NCI-H2081 (cell line): ENCODE results near the gene FOXD4L3.
"Not testable (repeated sequence)": the region's sequence is repeated elsewhere in the genome, so short reads cannot be mapped to it uniquely, and the experiment has no call there.

ENCODE experiments used
- DNase-seq, 2 experiments: peaks; one replicate each; lab custom pipeline; 2025; lab: John Stamatoyannopoulos, UW

The FOXD4L3 gene

GRCh38 chr9:68302567-68302966 lies at the start of gene FOXD4L3:
TSS of gene FOXD4L3 (plus strand) at chr9:68302867. CDS start at chr9:68302952, 85 bp downstream.
- DNase-seq = not testable (repeated sequence)

- DNase-seq = not testable (repeated sequence)
These were observed 21.6 kb upstream of the FOXD4L3 start for GRCh38 chr9:68281041-68281440.

GRCh38 chr9:68303771-68304170 lies 1.1 kb downstream of the FOXD4L3 start:
- not testable (repeated sequence) for DNase-seq

GRCh38 chr9:68304212-68304611 lies 1.5 kb downstream of the FOXD4L3 start:
- not testable (repeated sequence) for DNase-seq

GRCh38 chr9:68304777-68305176 lies 2.1 kb downstream of the FOXD4L3 start:
- not testable (repeated sequence) for DNase-seq

- not testable (repeated sequence) for DNase-seq
These were observed 3.1 kb downstream of the FOXD4L3 start for GRCh38 chr9:68305680-68306285.

- DNase-seq = not testable (repeated sequence)
These were observed 3.8 kb downstream of the FOXD4L3 start for GRCh38 chr9:68306391-68306964.

GRCh38 chr9:68307127-68307526 lies 4.5 kb downstream of the FOXD4L3 start:
- not testable (repeated sequence) for DNase-seq

GRCh38 chr9:68307654-68308053 lies 5.0 kb downstream of the FOXD4L3 start:
- not testable (repeated sequence) for DNase-seq

- not testable (repeated sequence) for DNase-seq
These were observed 8.5 kb downstream of the FOXD4L3 start for GRCh38 chr9:68311208-68311607.

- not testable (repeated sequence) for DNase-seq
These were observed 15.5 kb downstream of the FOXD4L3 start for GRCh38 chr9:68318209-68318608.

- not testable (repeated sequence) for DNase-seq
These were observed 21.1 kb downstream of the FOXD4L3 start for GRCh38 chr9:68323749-68324148.

- not testable (repeated sequence) for DNase-seq
These were observed 21.9 kb downstream of the FOXD4L3 start for GRCh38 chr9:68324518-68324917.

GRCh38 chr9:68329106-68329505 lies 26.4 kb downstream of the FOXD4L3 start:
- DNase-seq = not testable (repeated sequence)

- not testable (repeated sequence) for DNase-seq
These were observed 28.0 kb downstream of the FOXD4L3 start for GRCh38 chr9:68330531-68331173.

GRCh38 chr9:68332122-68332521 lies 29.5 kb downstream of the FOXD4L3 start:
- DNase-seq = not testable (repeated sequence)

- DNase-seq = not testable (repeated sequence)
These were observed 33.3 kb downstream of the FOXD4L3 start for GRCh38 chr9:68335935-68336334.

- not testable (repeated sequence) for DNase-seq
These were observed 34.1 kb downstream of the FOXD4L3 start for GRCh38 chr9:68336639-68337339.

- not testable (repeated sequence) for DNase-seq
These were observed 35.3 kb downstream of the FOXD4L3 start for GRCh38 chr9:68338000-68338399.

- DNase-seq = not testable (repeated sequence)
These were observed 39.8 kb downstream of the FOXD4L3 start for GRCh38 chr9:68342265-68343025.

- DNase-seq = not testable (repeated sequence)
These were observed 40.6 kb downstream of the FOXD4L3 start for GRCh38 chr9:68343242-68343641.

GRCh38 chr9:68343992-68344391 lies 41.3 kb downstream of the FOXD4L3 start:
- not testable (repeated sequence) for DNase-seq
